Measurements from ENCODE around the gene ARHGDIA.
A peak's percentile ranks its signal among the peaks of the same experiment; 100 is the strongest.
"Not testable (repeated sequence)": the region's sequence is repeated elsewhere in the genome, so short reads cannot be mapped to it uniquely, and the experiment has no call there.

The ARHGDIA gene

DNA sequence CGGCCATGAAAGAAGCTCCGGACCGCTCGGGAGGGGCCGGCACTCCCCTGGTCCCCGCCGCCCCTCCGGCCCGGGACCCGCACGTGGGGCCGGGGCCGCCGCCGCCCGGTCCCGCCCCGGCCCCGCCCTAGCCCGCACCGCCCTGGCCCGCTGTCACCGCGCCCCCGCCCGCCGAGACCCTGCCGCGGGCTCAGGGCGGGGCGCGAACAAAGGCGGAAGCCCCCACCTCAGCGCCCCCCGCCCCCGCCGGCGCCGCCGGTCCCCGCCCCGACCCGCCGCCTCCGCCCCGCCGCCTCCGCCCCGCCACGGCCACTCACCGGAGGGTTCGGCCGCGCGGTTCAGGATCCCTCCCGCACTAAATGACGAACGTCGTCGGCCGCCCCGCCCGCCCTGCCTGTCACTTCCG lies at the start of gene ARHGDIA:
ARHGDIA (minus strand) TSS at position 357 of the 406 bp plus-strand sequence. CDS start 1,407 bp downstream, outside the sequence.
- no peak for DNase-seq (ENCODE audit: low read depth)

DNA sequence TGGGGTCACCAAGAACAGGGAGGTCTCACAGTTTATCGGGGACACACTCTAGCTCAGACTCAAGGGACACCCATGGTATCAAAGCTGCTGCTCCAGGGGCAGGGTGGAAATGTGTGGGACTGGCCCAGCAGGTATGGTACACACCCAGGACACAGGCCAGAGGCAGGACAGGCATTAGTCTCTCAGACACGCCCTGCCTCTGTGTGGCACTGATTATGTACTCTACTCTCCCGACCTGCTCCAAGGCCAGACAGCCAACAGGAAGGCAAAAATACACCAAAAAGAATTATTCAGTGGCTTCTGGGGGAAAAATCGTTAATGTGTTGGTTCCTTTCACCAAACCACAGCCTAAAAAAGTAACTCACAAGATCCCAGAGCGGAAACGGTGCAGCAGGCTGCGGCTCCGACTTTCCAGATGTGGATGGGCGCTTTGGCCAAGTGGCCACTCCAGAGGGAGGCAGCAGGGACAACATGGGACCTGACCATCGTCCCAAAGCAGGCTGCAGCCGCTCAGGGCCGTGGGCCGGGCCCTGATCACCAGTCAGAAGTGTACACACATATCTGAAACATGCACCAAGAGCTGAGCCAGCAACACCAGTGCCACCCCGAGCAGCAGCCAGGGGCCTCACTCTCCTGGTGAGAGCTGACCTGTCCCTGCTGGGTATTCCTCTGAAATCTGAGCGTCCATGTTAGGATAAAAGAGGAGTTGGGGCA lies 47.9 kb upstream of the ARHGDIA start:
- no peak for DNase-seq (ENCODE audit: low read depth)

DNA sequence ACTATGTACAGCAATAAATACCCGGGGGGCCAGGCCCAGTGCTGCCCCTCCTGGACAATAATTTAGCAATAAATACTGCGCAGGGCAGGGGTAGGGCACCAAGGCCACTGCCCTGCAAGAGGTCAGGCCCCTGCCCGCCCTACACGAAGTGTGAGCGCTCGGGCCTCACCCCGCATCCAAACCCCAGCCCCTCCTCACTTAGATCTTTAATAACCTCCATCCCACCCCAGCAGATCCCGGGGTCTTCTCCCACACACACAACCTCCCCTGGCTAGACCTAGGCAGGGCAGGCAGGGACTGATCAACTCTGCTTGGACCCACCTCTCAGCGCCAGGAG lies 47.2 kb upstream of the ARHGDIA start:
- not testable (repeated sequence) for DNase-seq (ENCODE audit: low read depth)

DNA sequence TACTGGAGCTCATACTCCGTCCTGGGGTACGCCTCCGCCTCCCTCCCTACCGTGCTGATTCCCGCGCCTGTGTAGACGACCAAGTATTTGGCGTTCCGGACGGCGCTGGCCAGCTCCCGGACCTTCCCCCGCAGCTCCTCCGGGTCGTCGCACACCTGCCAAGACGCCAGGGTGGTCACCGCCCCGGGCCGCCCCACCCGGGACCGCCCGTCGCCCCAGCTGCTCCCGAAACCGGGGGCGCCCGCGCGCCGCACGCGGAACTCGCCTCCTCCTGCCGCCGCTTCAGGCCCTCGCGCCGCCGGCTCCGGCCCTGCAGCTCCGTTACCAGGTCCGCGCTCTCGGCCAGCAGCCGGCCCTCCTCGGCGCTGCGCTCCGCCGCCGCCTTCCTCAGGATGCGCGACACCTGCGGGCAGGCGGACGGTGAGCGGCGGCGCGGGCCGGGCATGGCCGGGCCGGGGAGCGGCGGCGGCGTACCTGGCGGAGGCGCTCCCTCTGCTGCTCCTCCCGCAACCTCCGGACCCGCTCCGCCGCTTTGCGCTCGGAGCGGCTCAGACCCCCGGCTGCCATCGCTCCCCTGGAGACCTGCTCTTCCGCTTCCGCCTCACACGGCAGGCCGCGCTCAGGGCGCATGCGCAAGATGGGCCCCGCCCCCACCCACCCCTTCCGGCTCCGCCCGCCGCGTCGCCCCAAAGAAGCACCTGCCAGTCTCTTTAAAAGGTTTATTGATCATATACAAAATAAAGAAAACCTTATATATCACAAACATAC lies 46.6 kb upstream of the ARHGDIA start, which contains the start of gene SIRT7:
SIRT7 (minus strand) TSS at position 612 of the 768 bp plus-strand sequence; CDS start at position 567, 45 bp downstream.
- peak; percentile 68 for DNase-seq (ENCODE audit: low read depth)

DNA sequence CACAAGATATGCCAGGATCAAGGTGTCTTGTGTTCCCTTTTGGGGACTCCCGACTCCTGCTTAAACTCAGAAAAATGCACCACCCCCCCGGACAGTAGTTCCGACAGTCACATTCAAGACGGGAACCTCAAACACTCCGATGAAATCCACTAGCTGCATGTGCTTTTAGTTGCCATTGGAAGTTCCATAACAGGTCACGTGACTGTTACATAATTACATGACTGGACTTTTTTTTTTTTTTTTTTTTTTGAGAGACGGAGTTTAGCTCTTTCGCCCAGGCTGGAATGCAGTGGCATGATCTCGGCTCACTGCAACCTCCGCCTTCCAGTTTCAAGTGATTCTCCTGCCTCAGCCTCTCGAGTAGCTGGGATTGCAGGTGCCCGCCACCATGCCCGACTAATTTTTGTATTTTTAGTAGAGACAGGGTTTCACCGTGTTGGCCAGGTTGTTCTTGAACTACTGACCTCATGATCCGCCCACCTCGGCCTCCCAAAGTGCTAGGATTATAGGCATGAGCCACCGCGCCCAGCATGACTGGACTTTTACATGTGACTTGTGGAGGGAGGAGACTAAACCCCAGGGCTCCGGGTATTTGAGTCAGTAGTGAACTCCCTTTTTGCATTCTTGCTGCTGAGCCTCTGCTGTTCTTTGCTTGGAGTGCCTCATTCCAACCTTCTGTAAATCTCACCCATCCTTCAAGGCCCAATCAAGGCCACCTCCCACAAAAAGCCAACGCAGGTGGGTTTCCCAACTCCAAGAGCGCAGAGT lies 45.3 kb upstream of the ARHGDIA start:
- no peak for DNase-seq (ENCODE audit: low read depth)

DNA sequence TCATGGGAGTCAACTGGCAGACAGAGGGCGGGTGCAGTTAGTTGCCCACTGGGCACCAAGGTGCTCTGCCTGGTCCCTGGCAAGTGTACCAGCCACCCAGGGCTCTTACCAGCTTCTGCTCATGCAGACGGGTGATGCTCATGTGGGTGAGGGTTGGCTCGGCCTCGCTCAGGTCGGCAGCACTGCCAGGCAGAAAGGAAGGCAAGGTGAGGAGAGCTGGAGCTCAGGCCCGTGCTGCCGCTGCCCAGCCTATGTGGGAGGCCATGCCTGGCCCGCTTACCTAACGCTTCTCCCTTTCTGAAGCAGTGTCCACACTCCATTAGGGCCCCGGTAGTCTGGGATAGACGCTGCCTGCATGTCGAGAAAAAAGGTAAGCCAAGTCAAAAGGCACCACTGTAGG lies 44.2 kb upstream of the ARHGDIA start:
- DNase-seq (ENCODE audit: low read depth): no peak

DNA sequence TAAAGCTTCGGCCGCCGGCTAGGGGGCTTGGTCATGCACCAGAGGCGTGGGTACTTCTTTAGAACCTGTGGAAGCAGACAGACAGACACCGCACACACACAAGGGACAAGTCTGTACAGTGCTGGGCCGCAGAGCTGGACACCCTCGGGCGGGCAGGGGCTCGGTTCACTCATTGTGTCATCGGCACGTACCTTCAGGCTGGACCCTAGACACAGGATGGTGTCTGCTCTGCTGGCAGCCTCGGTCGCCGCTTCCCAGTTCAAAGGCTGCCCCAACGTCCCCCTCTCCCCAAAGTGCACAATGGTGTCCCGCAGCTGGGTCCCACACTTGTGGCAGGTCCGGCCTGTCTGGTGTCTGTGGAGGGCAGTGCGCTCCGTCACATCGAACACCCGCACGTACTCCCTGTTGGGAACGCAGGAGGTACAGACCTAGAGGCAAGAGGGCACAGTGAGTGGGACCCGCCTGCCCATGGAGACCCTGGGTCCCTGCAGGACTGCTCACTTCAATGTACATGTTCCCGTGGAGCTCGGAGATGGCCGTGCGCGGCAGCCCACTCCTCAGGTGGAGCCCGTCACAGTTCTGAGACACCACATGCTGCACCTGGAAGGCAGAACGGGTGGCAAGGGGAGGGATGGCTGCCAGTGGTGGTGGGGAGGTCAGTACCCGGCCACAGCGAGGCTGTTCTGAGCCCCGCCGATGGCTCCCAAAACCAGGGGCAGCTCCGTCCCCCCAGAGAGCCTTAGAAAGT lies 43.1 kb upstream of the ARHGDIA start:
- no peak for DNase-seq (ENCODE audit: low read depth)

DNA sequence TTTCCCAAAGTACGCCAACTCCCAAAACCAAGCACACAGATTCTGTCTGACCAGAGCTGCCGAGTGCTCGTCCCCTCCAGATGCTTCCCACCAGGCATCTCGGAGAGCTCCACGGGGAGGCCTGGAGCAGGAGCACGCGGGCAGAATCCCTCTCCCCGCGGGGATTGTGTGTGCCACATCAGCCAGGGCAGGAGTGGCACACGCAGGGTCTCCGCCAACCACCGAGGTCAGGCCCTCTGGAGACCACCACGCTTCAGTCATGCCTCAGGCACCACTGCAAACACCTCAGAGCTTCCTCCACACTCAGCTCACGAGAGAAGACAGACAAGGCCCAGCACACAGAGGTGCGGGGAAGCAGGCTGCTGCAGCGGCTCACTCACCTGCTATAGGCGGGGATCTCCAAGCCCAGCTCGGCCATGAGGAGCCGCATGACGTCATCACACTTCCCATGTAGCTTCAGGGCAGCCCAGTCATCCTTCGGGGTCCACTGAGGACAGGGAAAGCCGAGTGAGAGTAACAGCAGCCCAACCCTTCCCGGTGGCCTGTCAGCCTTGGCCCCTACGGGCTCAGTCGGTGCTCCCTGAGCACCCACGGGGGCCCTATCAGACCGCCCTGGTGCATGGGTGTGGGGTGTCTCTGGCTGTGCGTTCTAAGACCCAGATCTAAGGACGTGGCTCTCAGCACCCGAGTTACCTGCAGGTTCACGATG lies 42.4 kb upstream of the ARHGDIA start:
- no peak for DNase-seq (ENCODE audit: low read depth)

DNA sequence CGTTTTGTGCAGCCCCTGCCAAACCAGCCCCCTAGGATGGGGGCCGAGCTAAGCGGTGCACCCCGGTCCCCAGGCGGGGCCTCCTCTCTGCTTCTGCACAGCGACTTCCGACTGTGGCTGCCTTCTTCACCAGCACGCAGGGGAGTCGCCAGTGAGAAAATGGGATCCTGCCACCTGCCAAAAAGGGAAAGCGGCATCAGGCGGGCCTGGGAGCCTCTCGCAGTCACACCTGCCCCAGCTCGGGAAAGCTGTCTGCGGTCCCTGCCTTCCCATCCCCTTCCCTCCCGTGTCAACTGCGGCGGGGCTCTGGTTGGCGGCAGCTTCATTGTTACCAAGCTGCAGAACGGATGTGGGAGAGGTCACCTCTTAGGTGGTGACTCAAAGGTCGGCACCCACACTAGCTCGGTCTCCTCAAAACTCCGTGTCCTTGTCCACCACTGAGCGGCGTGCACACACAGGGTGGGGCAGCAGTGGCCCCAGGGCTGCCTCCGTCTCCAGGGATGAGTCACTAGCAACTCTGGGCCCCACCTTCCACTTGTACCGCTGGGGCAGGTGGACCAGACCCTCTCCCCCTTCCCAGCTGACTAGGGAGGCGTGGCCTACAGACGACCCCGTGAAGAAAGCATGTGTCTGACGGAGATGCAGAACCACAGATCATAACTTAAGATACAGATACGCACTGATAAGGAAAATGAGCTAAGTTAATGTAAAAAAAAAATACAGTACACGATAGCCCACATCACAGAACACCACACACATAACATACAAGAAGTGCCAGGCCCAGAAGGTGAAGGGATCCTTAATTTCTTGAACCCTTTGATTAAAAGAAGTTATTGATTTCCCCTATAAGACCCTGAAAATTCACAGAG lies 41.5 kb upstream of the ARHGDIA start:
- no peak for DNase-seq (ENCODE audit: low read depth)

DNA sequence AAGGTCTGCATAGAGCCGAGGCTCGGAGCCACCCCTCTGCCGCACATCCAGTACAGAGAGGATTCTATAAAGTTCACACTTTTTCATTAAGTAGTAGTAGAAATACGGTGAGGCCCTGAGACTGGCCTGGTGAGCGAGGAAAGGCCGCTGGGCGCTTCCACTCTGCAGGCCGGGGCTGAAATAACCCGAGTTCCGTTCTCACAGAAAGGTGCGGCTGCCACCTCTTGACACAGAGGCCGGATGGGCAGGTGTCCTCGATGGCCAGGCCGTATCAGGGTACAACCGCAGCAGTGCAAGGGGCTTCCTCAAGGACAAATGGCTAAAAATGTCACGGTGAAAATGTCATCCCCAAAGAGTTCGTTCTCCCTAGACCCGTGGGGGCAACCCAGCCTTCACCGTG lies 40.8 kb upstream of the ARHGDIA start:
- no peak for DNase-seq (ENCODE audit: low read depth)

DNA sequence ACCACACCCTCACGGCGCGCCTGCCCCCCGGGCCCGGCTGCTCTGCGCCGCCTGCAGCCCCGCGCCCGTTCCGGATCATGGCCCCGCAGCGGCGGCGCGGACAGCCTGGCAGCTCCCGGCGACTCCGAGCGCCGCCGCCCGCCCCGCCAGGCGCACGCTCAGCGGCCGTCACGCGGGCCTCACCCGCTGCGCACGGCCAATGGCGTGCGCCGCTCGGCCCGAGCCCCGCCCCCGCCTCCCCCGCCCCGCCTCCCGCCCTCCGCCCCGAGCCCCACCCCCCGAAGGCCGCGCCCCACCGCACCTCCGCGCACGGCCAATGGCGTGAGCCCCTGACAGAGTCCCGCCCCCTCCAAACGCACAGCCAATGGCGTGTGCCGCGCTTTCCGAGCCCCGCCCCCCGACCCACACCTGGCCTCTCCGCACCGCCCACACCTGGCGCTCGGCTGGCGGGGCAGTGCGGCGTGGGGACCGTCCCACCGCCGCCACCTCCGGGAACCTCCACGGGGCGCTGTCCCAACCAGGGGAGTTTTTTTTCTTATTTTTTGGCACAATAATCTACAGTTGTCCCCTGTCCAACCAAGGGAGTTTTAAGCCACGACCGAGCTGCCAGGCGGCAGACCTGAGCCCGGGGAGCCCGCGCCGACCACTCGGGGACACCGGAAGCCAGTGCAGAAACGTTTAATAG lies 40.3 kb upstream of the ARHGDIA start, which contains the start of gene PCYT2:
PCYT2 (minus strand) TSS at position 123 of the 685 bp plus-strand sequence; CDS start at position 79, 44 bp downstream.
- peak; percentile 71 for DNase-seq (ENCODE audit: low read depth)

DNA sequence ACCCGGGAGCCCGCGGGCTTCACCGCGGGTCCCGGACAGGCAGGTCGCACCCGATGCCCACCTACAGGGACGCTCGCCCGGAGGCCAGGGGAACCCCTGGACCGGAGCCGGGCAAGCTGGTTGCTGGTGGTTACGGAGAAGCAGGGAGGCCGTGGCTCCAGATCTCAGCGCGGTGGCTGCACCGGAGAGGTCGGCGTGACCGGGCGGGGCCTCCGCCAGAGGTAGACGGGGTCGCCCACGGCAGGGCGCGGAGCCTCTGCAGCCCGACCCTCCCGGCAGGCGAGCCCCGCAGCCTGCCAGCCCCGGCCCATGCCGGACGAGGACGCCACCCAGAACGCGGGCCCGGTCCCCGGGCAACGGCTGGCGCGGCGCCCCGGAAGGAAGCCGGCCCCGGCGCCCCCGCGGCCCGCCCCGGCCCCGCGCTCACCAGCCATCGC lies 39.7 kb upstream of the ARHGDIA start:
- no peak for DNase-seq (ENCODE audit: low read depth)

DNA sequence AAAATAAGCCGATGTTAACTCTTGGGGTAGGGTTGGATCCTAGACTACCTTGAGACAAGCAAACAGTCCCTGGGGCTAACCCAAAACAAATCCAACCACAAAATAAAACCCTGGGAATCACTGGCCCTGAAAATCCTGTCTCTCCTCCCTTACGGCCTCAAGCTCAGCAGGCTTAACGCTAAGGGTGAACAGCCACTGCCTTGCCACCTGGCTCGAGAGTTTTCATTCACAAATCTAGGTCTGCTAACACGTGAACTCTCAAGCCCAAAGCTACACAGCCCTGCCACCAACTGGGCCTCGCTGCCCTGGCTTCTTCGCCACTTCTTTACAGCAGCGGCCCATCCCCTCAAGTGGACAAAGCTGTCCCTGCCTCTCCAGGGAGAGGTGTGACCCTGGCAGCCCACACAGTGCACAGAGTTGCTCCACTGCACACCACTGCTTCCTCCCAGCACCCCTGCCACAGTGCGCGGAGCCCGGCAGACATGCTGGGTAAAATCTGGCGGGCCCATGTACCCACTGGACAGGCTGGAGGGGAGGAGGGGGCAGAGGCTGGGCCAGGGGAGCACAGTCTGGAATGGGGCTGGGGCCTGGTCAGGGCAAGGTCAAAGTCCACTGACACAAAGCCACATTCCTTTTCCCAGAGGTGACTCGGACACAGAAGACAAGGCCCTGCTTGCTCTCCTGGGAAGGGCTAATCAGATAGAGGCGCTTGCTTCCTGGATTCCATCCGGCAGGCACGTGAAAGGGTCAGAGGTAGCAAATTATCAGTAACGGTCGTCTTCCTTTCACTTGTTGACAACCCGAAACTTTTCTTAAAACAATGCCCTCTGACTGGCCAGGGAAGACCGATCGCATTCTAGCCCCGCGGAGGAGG lies 39.1 kb upstream of the ARHGDIA start:
- DNase-seq (ENCODE audit: low read depth): no peak

DNA sequence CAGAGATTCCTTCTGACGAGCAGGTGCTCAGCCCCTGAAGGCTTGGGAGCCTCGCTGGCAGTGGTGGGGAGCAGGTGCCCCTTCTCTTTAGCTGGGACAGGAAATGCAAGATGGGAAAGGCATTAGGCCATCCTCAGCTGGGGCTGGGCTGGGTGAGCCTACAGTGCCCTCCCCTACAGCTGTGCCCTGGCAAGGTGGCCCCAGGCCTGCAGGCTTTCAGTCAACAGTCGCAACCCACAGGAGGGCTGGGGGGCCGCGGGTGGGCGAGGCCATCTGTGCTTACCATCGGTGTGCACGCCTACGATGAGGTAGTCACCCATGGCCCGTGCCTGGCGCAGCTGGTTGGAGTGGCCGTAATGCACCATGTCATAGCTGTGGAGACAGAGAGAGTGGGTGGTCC lies 38.1 kb upstream of the ARHGDIA start:
- DNase-seq (ENCODE audit: low read depth): no peak

DNA sequence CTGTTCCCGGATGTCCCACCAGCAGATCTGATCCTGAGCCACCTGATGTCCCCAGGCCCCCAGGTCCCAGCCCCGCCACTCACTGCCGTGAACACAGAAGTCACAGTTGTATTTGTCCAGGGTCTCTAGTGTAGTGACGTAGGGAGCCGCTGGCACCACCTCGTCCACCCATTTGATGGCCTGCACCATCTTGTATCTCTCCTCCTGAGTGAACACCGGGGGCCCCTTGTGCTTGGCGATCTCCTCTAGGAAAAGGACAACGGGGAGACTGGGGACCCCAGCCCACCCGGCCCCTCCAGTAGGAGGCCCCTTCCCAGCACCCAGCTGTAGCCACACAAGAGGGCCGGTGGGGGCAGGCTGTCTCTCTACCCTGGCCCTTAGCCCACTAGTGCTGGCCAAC lies 37.7 kb upstream of the ARHGDIA start:
- DNase-seq (ENCODE audit: low read depth): no peak

DNA sequence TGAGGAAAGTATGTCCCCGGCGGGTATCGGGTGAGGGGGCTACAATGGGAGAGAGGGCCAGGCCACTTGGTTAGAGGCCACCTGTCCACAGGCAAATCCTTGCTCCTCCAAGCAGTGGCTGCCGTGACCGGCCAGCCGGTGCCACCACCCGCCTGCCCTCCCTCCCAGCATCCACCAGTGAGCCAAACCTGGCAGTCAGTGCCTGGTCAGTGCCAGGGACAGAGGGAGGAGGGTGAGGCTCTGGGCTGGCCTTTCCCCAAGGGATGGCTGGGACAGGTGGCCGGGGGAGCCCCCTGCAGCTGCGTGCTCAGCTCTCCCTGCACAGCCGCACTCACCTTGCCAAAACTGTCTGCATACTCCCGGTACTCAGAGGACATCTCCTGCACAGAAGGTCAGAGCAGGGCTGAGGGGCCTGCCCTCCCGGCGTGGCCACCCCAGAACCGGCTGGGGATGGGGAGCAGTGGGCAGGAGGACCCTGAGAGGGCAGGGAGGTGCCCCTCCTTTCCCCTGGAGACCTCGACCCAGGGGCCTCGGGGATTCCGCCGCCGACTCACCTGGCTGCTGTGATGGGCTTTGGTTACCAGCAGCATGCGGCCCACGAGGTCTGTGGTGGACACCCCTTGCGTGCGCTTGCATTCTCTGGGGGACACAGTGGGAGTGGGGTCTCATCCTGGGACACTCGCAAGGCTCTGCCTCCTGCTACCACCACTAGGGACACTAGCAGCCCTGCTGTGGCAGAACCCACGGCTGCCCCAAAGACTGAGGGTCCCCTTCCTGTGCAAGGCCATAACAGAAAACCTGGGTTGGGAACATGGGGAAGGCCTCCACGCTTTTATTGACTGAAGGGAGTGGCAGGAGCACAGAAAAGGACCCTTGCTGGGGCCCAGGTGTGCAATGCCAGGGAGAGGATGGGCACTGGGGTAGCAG lies 36.3 kb upstream of the ARHGDIA start:
- no peak for DNase-seq (ENCODE audit: low read depth)

DNA sequence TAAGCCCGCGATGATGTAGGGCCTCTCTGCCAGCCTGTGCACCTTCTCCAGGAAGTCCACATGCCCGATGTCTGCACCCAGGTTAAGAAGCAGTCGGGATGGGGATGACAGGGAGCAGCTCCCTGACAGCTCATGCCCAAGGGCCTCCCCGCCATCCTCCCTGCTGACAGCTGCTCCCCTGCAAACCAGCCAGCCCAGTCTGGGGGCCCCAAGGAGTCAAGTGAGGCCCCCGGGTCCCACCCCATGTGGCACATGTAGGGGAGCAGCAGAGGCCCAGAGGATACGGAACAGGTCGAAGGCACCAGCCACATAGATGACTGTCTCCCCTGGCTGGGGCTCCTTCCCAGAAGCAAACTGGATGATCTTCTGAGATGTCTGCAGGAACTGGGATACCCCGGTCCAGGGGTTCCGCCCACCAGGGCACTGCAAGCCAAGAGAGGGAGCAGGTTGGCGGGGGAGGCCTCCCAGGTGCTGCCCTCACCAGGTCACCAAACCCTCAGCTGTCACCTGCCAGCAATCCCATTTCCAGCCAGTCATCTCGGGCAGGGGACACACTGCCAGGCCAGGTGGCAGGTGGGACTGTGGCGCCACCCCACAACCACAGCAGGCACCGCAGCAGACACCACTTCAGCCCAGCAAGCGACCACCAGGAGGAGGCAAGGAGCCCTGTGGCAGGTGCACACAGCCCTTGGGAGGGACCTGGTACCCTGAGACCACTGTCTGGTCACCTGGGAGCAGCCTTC lies 35.5 kb upstream of the ARHGDIA start:
- no peak for DNase-seq (ENCODE audit: low read depth)
